ENCODE data around the gene MRAS. TPM values are rescaled to one million over a fixed set of nuclear protein-coding genes. Genes with fewer than 3 reads are reported as not detected.
"Not testable (repeated sequence)": the region's sequence is repeated elsewhere in the genome, so short reads cannot be mapped to it uniquely, and the experiment has no call there.

MRAS gene
- total RNA-seq, 2 experiments from 2014 or later = 0.10 to 0.19 TPM

- POLR2A ChIA-PET = no interaction called here
- H3K9me3 Mint-ChIP-seq = peaks cover 2% of the 10 kb centered on the region
These were observed 70.3 kb downstream of the MRAS start for GRCh38 chr3:138418601-138419206.

GRCh38 chr3:138423316-138423715 lies 74.9 kb downstream of the MRAS start:
- Mint-ChIP-seq H3K4me1 (ENCODE audit: low read depth) (no peaks in the 10 kb centered on the region), H3K4me3 (no peak overlapping the region), H3K36me3 (no peaks in the 10 kb centered on the region), H3K27me3 (peaks cover 7% of the 10 kb centered on the region), H3K27ac (no peak overlapping the region), H3K9me3 (peaks cover 2% of the 10 kb centered on the region)
- intact Hi-C loops (cut with micrococcal nuclease) = no loop called here
- DNase-seq = no peak
- ChIA-PET CTCF (no interaction called here), POLR2A (no interaction called here)

More at GRCh38 chr3:138418601-138419206, 70.3 kb downstream of the MRAS start:
- intact Hi-C loops (cut with micrococcal nuclease) = loop anchor here (10.0 kb wide), 1 partner anchor 234 kb away; the partner anchor contains the start of gene ARMC8
- DNase-seq = no peak
- CTCF ChIA-PET = interaction anchor here (0.7 to 5.4 kb wide), 11 partner anchors 10 to 910 kb away, joined by 3 to 52 read pairs (median 9); partner anchors contain the start of gene ESYT3
- peaks cover 9% of the 10 kb centered on the region for H3K27me3 Mint-ChIP-seq
- no peak overlapping the region for H3K4me3 Mint-ChIP-seq
- H3K27ac Mint-ChIP-seq = no peak overlapping the region
- no peaks in the 10 kb centered on the region for H3K36me3 Mint-ChIP-seq
- no peaks in the 10 kb centered on the region for H3K4me1 Mint-ChIP-seq (ENCODE audit: low read depth)

- H3K4me3 Mint-ChIP-seq = no peak overlapping the region
- DNase-seq = no peak
- peaks cover 2% of the 10 kb centered on the region for H3K9me3 Mint-ChIP-seq
- peaks cover 7% of the 10 kb centered on the region for H3K27me3 Mint-ChIP-seq
- no peaks in the 10 kb centered on the region for H3K4me1 Mint-ChIP-seq (ENCODE audit: low read depth)
- no peaks in the 10 kb centered on the region for H3K36me3 Mint-ChIP-seq
- no peak overlapping the region for H3K27ac Mint-ChIP-seq
- intact Hi-C loops (cut with micrococcal nuclease) = no loop called here
- CTCF ChIA-PET = no interaction called here
- POLR2A ChIA-PET = interaction anchor here (0.5 kb wide), 1 partner anchor 308 kb away, joined by 3 read pairs; no protein-coding TSS in a partner anchor
These were observed 75.9 kb downstream of the MRAS start for GRCh38 chr3:138424323-138424722.

GRCh38 chr3:138426211-138426610 lies 77.8 kb downstream of the MRAS start:
- POLR2A ChIA-PET = no interaction called here
- CTCF ChIA-PET = interaction anchor here (1.7 kb wide), 1 partner anchor 9 kb away, joined by 6 read pairs; no protein-coding TSS in a partner anchor
- intact Hi-C loops (cut with micrococcal nuclease) = no loop called here

GRCh38 chr3:138426754-138427153 lies 78.4 kb downstream of the MRAS start:
- DNase-seq; H3K4me1 Mint-ChIP-seq (ENCODE audit: low read depth); H3K27ac Mint-ChIP-seq; H3K9me3 Mint-ChIP-seq; H3K27me3 Mint-ChIP-seq; H3K36me3 Mint-ChIP-seq; H3K4me3 Mint-ChIP-seq; intact Hi-C loops (cut with micrococcal nuclease); POLR2A ChIA-PET: not testable (repeated sequence)
- CTCF ChIA-PET = interaction anchor here (1.7 kb wide), 1 partner anchor 9 kb away, joined by 6 read pairs; no protein-coding TSS in a partner anchor

More at GRCh38 chr3:138426211-138426610, 77.8 kb downstream of the MRAS start:
- no peak for DNase-seq
- Mint-ChIP-seq H3K4me3 (no peak overlapping the region), H3K4me1 (ENCODE audit: low read depth) (no peaks in the 10 kb centered on the region), H3K9me3 (peaks cover 2% of the 10 kb centered on the region), H3K27ac (no peak overlapping the region), H3K27me3 (peaks cover 6% of the 10 kb centered on the region), H3K36me3 (no peaks in the 10 kb centered on the region)

GRCh38 chr3:138429665-138430064 lies 81.3 kb downstream of the MRAS start:
- H3K27me3 Mint-ChIP-seq = peaks cover 21% of the 10 kb centered on the region
- peaks cover 8% of the 10 kb centered on the region for H3K4me1 Mint-ChIP-seq (ENCODE audit: low read depth)
- POLR2A ChIA-PET = no interaction called here
- CTCF ChIA-PET = interaction anchor here (2.3 to 3.9 kb wide), 2 partner anchors 12 to 506 kb away, joined by 6 to 15 read pairs; no protein-coding TSS in a partner anchor
- no peak overlapping the region for H3K4me3 Mint-ChIP-seq
- H3K9me3 Mint-ChIP-seq = no peaks in the 10 kb centered on the region
- no peak for DNase-seq
- intact Hi-C loops (cut with micrococcal nuclease) = loop anchor here (5.0 kb wide), 2 partner anchors 163 to 508 kb away; partner anchors contain the start of gene CEP70
- H3K36me3 Mint-ChIP-seq = no peaks in the 10 kb centered on the region
- no peak overlapping the region for H3K27ac Mint-ChIP-seq

GRCh38 chr3:138432576-138433240 lies 84.3 kb downstream of the MRAS start:
- ChIA-PET POLR2A (no interaction called here), CTCF (interaction anchor here (0.9 to 3.3 kb wide), 2 partner anchors 12 to 15 kb away, joined by 3 to 24 read pairs; no protein-coding TSS in a partner anchor)
- intact Hi-C loops (cut with micrococcal nuclease) = loop anchor here (5.0 kb wide), 2 partner anchors 160 to 505 kb away; partner anchors contain the start of gene CEP70
- Mint-ChIP-seq H3K4me1 (ENCODE audit: low read depth) (peaks cover 10% of the 10 kb centered on the region), H3K9me3 (no peaks in the 10 kb centered on the region), H3K27me3 (peaks cover 40% of the 10 kb centered on the region), H3K4me3 (no peak overlapping the region), H3K27ac (no peak overlapping the region), H3K36me3 (no peaks in the 10 kb centered on the region)
- no peak for DNase-seq

- Mint-ChIP-seq H3K9me3 (no peaks in the 10 kb centered on the region), H3K27me3 (peaks cover 47% of the 10 kb centered on the region), H3K27ac (no peak overlapping the region), H3K4me1 (ENCODE audit: low read depth) (peaks cover 10% of the 10 kb centered on the region), H3K4me3 (peak overlapping the region; percentile 45), H3K36me3 (no peaks in the 10 kb centered on the region)
- CTCF ChIA-PET = interaction anchor here (0.7 to 3.3 kb wide), 5 partner anchors 17 to 481 kb away, joined by 3 to 24 read pairs (median 5); no protein-coding TSS in a partner anchor
- no peak for DNase-seq
- POLR2A ChIA-PET = interaction anchor here (1.1 to 1.3 kb wide), 2 partner anchors 160 to 401 kb away, joined by 3 to 6 read pairs; partner anchors contain the start of genes CEP70 and PIK3CB
- intact Hi-C loops (cut with micrococcal nuclease) = loop anchor here (5.0 kb wide), 2 partner anchors 158 to 503 kb away; partner anchors contain the start of gene CEP70
These were observed 85.5 kb downstream of the MRAS start for GRCh38 chr3:138433892-138434275.

GRCh38 chr3:138434276-138434874 lies 86.0 kb downstream of the MRAS start, which contains the start of gene ESYT3:
TSS of gene ESYT3 (plus strand) at chr3:138434616. CDS start at chr3:138434799, 183 bp downstream.
- intact Hi-C loops (cut with micrococcal nuclease) = loop anchor here (5.0 kb wide), 2 partner anchors 158 to 503 kb away; partner anchors contain the start of gene CEP70
- POLR2A ChIA-PET = interaction anchor here (0.8 to 1.3 kb wide), 3 partner anchors 160 to 400 kb away, joined by 3 to 6 read pairs (median 3); partner anchors contain the start of genes ARMC8, CEP70 and PIK3CB
- Mint-ChIP-seq H3K4me1 (ENCODE audit: low read depth) (peaks cover 10% of the 10 kb centered on the region), H3K36me3 (no peaks in the 10 kb centered on the region), H3K27ac (no peak within 1 kb of the TSS), H3K9me3 (no peaks in the 10 kb centered on the region), H3K27me3 (peaks cover 47% of the 10 kb centered on the region), H3K4me3 (peak within 1 kb of the TSS; percentile 69)
- CTCF ChIA-PET = interaction anchor here (0.7 to 3.3 kb wide), 5 partner anchors 17 to 481 kb away, joined by 3 to 24 read pairs (median 5); no protein-coding TSS in a partner anchor
- DNase-seq = peak; percentile 80

- no peak for DNase-seq
These were observed 86.7 kb downstream of the MRAS start for GRCh38 chr3:138434875-138435772.

GRCh38 chr3:138435840-138436239 lies 87.5 kb downstream of the MRAS start:
- ChIA-PET POLR2A (no interaction called here), CTCF (interaction anchor here (1.5 to 3.3 kb wide), 2 partner anchors 17 to 19 kb away, joined by 5 to 24 read pairs; no protein-coding TSS in a partner anchor)
- Mint-ChIP-seq H3K27ac (no peak overlapping the region), H3K36me3 (no peaks in the 10 kb centered on the region), H3K9me3 (no peaks in the 10 kb centered on the region), H3K4me1 (ENCODE audit: low read depth) (peaks cover 10% of the 10 kb centered on the region), H3K27me3 (peaks cover 50% of the 10 kb centered on the region), H3K4me3 (no peak overlapping the region)
- no peak for DNase-seq
- intact Hi-C loops (cut with micrococcal nuclease) = no loop called here

More at GRCh38 chr3:138434875-138435772, 86.7 kb downstream of the MRAS start:
- ChIA-PET POLR2A (interaction anchor here (0.8 to 1.3 kb wide), 2 partner anchors 159 to 248 kb away, joined by 3 to 6 read pairs; partner anchors contain the start of genes ARMC8 and CEP70), CTCF (interaction anchor here (1.1 to 3.3 kb wide), 4 partner anchors 18 to 480 kb away, joined by 4 to 24 read pairs (median 6); no protein-coding TSS in a partner anchor)
- H3K4me1 Mint-ChIP-seq (ENCODE audit: low read depth) = peaks cover 10% of the 10 kb centered on the region
- intact Hi-C loops (cut with micrococcal nuclease) = loop anchor here (5.0 kb wide), 2 partner anchors 157 to 502 kb away; partner anchors contain the start of gene CEP70
- peaks cover 50% of the 10 kb centered on the region for H3K27me3 Mint-ChIP-seq
- H3K27ac Mint-ChIP-seq = no peak overlapping the region
- H3K36me3 Mint-ChIP-seq = no peaks in the 10 kb centered on the region
- H3K4me3 Mint-ChIP-seq = peak overlapping the region; percentile 43
- no peaks in the 10 kb centered on the region for H3K9me3 Mint-ChIP-seq
